ENCODE measurements around the gene UBL3. TPM values are rescaled to one million over a fixed set of nuclear protein-coding genes. Genes with fewer than 3 reads are reported as not detected.

Gene UBL3
- total RNA-seq, 1 donor from 2014 or later: 20.0 TPM

DNA sequence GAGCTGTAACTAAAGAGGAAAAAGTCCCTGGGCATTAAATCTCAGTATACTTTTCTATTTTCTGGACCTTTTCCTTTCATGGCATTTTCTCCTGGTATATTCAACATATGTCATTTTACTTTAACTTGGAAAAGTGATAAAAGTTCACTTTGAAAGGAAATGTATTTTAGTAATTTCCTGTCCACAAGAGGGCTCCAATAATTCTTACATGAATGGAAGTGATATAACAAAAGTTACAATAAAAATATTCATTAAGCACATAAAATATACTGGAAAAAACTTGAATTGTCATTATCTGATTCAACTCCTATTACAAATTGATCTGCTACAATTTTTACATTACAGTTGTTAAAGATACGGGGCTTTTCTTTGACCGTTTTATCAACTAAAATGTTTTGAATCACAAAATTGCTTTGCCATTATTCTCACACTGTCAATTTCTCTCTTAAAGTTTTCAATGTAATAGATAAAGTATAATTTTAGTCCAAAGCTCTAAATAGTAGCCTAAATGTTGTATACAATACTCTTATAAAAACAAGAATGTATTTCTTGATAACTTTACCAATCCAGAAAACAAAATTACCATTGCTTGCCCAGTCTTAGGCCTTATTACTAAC is 4.9 kb downstream of the UBL3 start:
- peaks cover 16% of the 10 kb centered on the region for H3F3A ChIP-seq (ENCODE audit: low read depth)
- H3K4me1 Mint-ChIP-seq: peaks cover 43% of the 10 kb centered on the region
- no peak overlapping the region for H3K9ac ChIP-seq
- peaks cover under 1% of the 10 kb centered on the region for H3K9me3 Mint-ChIP-seq
- H4K20me1 ChIP-seq (ENCODE audit: low read depth): peaks cover 17% of the 10 kb centered on the region
- TF ChIP-seq, protein P1, sequence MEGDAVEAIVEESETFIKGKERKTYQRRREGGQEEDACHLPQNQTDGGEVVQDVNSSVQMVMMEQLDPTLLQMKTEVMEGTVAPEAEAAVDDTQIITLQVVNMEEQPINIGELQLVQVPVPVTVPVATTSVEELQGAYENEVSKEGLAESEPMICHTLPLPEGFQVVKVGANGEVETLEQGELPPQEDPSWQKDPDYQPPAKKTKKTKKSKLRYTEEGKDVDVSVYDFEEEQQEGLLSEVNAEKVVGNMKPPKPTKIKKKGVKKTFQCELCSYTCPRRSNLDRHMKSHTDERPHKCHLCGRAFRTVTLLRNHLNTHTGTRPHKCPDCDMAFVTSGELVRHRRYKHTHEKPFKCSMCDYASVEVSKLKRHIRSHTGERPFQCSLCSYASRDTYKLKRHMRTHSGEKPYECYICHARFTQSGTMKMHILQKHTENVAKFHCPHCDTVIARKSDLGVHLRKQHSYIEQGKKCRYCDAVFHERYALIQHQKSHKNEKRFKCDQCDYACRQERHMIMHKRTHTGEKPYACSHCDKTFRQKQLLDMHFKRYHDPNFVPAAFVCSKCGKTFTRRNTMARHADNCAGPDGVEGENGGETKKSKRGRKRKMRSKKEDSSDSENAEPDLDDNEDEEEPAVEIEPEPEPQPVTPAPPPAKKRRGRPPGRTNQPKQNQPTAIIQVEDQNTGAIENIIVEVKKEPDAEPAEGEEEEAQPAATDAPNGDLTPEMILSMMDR (IDR thresholded peaks at IDR 0.05): peak; percentile 30
- TF ChIP-seq EZH2phosphoT487 (IDR thresholded peaks at IDR 0.05) (no peak), EZH2 (IDR thresholded peaks at IDR 0.05) (no peak)
- no peak overlapping the region for H2AFZ ChIP-seq (replicated peaks)
- H3K27me3 ChIP-seq: no peaks in the 10 kb centered on the region
- no peaks in the 10 kb centered on the region for H3K9me3 ChIP-seq (ENCODE audit: low read depth)
- peaks cover 89% of the 10 kb centered on the region for H3K79me2 ChIP-seq (ENCODE audit: low read depth)
- no peak for DNase-seq (ENCODE audit: low spot score)
- no peak overlapping the region for H3K27ac Mint-ChIP-seq
- peak overlapping the region; percentile 76 for H3K4me2 ChIP-seq
- H3K4me1 ChIP-seq: peaks cover 26% of the 10 kb centered on the region
- peaks cover under 1% of the 10 kb centered on the region for H3K36me3 Mint-ChIP-seq
- no peak overlapping the region for H3K4me3 Mint-ChIP-seq
- H3K36me3 ChIP-seq: no peaks in the 10 kb centered on the region
- no peak overlapping the region for H3K4me3 ChIP-seq
- H3K27ac ChIP-seq: no peak overlapping the region
- H3K27me3 Mint-ChIP-seq (ENCODE audit: insufficient read depth, low read depth): no peaks in the 10 kb centered on the region

DNA sequence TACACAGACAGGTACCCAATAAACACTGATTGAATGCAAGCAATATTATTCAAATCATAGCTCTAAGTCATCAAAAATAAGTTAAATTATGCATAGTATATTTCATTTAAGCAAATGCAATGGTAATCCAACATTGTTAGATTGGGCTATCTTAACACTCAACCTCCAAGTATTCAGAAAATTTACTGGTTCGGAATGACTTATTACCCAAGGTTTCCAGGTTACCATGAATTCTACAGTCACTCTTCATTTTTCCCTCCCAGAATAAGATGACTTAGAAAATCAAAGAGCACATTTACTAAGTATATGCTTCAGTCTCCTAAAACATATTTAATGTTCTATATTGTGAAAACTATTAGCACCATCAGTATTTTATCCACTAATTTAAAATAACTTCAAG is 6.0 kb downstream of the UBL3 start:
- Histone ChIP-seq H3K4me1 (peaks cover 26% of the 10 kb centered on the region), H3K27ac (no peak overlapping the region), H3K36me3 (no peaks in the 10 kb centered on the region), H3K79me2 (ENCODE audit: low read depth) (peaks cover 99% of the 10 kb centered on the region), H3K27me3 (no peaks in the 10 kb centered on the region), H3F3A (ENCODE audit: low read depth) (peaks cover 6% of the 10 kb centered on the region), H3K9ac (no peak overlapping the region), H3K4me2 (no peak overlapping the region), H3K9me3 (ENCODE audit: low read depth) (no peaks in the 10 kb centered on the region), H4K20me1 (ENCODE audit: low read depth) (peaks cover 15% of the 10 kb centered on the region), H3K4me3 (no peak overlapping the region), H2AFZ (replicated peaks) (no peak overlapping the region)
- H3K4me1 Mint-ChIP-seq: peaks cover 43% of the 10 kb centered on the region
- no peak overlapping the region for H3K4me3 Mint-ChIP-seq
- TF ChIP-seq, protein P1 (IDR thresholded peaks at IDR 0.05): no peak
- TF ChIP-seq EZH2phosphoT487 (IDR thresholded peaks at IDR 0.05) (no peak), EZH2 (IDR thresholded peaks at IDR 0.05) (no peak)
- H3K27ac Mint-ChIP-seq: no peak overlapping the region
- H3K36me3 Mint-ChIP-seq: peaks cover 1% of the 10 kb centered on the region
- peaks cover 2% of the 10 kb centered on the region for H3K9me3 Mint-ChIP-seq
- H3K27me3 Mint-ChIP-seq (ENCODE audit: insufficient read depth, low read depth): no peaks in the 10 kb centered on the region
- DNase-seq (ENCODE audit: low spot score): no peak

DNA sequence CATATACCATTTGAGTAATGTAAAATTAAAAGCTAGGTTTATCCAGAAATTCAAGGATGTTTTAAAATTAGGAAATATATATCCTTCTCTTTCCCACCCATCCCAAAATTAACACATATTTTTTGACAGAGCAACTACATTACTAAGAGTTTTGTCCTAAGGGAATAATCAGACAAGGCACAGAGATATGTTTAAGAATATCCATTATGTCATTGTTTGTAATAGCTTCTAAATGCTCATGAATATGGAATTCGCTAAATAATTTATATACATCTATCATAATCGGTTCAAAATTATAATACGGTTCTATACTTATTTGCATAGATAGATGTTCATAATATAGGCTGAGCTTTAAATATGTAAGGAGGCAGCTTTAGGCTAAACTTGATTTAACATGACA is 9.8 kb downstream of the UBL3 start:
- Mint-ChIP-seq H3K9me3 (peaks cover 21% of the 10 kb centered on the region), H3K27me3 (ENCODE audit: insufficient read depth, low read depth) (no peaks in the 10 kb centered on the region), H3K4me1 (peaks cover 22% of the 10 kb centered on the region), H3K36me3 (peaks cover 11% of the 10 kb centered on the region), H3K4me3 (no peak overlapping the region), H3K27ac (no peak overlapping the region)
- Histone ChIP-seq H3K9me3 (ENCODE audit: low read depth) (no peaks in the 10 kb centered on the region), H3K4me2 (no peak overlapping the region), H3K79me2 (ENCODE audit: low read depth) (peaks cover 97% of the 10 kb centered on the region), H3F3A (ENCODE audit: low read depth) (peaks cover 4% of the 10 kb centered on the region), H3K27me3 (no peaks in the 10 kb centered on the region), H3K9ac (no peak overlapping the region), H3K27ac (no peak overlapping the region), H3K4me1 (peaks cover 9% of the 10 kb centered on the region), H3K36me3 (no peaks in the 10 kb centered on the region), H3K4me3 (no peak overlapping the region), H4K20me1 (ENCODE audit: low read depth) (peaks cover 5% of the 10 kb centered on the region), H2AFZ (replicated peaks) (no peak overlapping the region)
- no peak for TF ChIP-seq EZH2 (IDR thresholded peaks at IDR 0.05)
- TF ChIP-seq, protein P1 (IDR thresholded peaks at IDR 0.05): no peak
- TF ChIP-seq EZH2phosphoT487 (IDR thresholded peaks at IDR 0.05): no peak
- no peak for DNase-seq (ENCODE audit: low spot score)

All from neural progenitor cell (in vitro differentiated cells).